ENCODE results near the gene DLX4.

Gene DLX4

DNA sequence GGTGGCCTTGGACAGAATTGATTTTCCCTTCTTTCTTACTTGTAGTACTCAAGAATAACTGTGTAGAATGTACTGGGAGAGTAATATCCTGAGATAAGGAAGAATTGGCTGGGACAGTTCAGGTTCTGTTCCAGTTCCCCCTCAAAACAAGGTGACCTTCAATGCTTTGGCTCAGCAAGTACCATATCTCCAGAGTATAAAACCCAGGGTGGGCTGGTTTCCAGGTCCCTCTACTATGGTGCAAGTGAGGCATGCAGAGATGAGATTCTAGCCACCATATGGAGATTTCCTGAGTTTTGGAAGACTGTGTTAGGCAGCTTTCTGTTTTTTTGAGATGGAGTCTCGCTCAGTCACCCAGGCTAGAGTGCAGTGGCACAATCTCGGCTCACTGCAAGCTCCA lies 44.1 kb downstream of the DLX4 start:
- TF ChIP-seq, protein P1, sequence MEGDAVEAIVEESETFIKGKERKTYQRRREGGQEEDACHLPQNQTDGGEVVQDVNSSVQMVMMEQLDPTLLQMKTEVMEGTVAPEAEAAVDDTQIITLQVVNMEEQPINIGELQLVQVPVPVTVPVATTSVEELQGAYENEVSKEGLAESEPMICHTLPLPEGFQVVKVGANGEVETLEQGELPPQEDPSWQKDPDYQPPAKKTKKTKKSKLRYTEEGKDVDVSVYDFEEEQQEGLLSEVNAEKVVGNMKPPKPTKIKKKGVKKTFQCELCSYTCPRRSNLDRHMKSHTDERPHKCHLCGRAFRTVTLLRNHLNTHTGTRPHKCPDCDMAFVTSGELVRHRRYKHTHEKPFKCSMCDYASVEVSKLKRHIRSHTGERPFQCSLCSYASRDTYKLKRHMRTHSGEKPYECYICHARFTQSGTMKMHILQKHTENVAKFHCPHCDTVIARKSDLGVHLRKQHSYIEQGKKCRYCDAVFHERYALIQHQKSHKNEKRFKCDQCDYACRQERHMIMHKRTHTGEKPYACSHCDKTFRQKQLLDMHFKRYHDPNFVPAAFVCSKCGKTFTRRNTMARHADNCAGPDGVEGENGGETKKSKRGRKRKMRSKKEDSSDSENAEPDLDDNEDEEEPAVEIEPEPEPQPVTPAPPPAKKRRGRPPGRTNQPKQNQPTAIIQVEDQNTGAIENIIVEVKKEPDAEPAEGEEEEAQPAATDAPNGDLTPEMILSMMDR (IDR thresholded peaks at IDR 0.05; ENCODE audit: insufficient read depth, missing control alignments), result no peak
- FAIRE-seq (no peak), DNase-seq (ENCODE audit: insufficient read length, low spot score) (no peak)

DNA sequence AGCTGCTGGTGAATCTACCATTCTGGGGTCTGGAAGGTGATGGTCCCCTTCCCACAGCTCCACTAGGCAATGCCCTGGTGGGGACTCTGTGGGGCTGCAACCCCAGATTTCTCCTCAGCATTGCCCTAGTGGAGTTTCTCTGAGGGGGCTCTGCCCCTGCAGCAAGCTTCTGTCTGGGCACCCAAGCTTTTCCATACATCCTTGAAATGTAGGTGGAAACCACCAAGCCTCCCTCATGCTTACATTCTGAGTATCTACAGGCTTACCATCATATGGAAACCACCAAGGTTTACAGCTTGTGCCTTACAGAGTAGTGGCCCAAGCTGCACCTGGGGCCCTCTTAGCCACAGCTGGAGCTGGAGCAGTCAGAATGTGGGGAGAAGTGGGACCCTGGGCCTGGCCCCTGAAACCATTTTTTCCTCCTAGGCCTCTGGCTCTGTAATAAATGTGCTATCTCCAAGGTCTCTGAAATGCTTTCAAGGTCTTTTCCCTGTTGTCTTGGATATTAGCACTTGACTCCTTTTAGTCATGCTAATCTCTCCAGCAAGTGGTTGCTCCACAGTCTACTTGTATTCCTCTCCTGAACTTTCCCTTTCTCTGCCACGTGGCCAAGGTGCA lies 45.6 kb downstream of the DLX4 start:
- TF ChIP-seq, protein P1 (IDR thresholded peaks at IDR 0.05; ENCODE audit: insufficient read depth, missing control alignments), result no peak
- DNase-seq (ENCODE audit: insufficient read length, low spot score), result no peak
- no peak for FAIRE-seq

DNA sequence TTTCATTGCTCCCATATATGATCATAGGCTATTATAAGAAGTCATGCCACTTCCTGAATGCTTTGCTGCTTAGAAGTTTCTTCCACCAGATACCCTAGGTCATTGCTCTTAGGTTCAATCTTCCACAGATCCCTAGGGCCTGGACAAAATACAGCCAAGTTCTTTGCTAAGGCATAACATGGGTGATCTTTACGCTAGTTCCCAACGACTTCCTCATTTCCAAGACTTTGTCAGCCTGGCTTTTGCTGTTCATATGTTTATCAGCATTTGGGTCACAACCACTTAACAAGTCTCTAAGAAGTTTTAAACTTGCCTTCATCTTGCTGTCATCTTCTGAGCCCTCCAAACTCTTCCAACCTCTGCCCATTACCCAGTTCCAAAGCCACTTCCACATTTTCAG lies 46.2 kb downstream of the DLX4 start:
- TF ChIP-seq, protein P1 (IDR thresholded peaks at IDR 0.05; ENCODE audit: insufficient read depth, missing control alignments), result no peak
- DNase-seq (ENCODE audit: insufficient read length, low spot score) (no peak), FAIRE-seq (no peak)

DNA sequence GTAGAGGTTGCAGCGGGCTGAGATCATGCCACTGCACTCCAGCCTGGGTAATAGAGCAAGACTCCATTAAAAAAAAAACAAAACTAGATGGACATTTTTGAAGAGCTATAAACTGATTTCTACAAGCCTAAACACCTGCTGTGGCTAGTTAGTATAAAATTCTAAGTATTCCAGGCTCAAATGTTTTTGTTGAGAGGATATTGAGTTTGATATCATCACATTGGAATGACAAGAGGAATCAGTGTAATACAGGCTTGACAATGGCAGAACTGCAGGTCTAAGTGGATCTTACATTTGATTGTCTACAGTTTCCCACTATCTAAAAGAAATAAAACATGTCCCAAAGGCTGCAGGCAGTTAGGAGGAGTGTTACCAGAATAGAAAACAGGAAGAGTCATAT lies 49.9 kb downstream of the DLX4 start:
- no peak for DNase-seq (ENCODE audit: insufficient read length, low spot score)
- no peak for FAIRE-seq
- TF ChIP-seq, protein P1 (IDR thresholded peaks at IDR 0.05; ENCODE audit: insufficient read depth, missing control alignments), result no peak

DNA sequence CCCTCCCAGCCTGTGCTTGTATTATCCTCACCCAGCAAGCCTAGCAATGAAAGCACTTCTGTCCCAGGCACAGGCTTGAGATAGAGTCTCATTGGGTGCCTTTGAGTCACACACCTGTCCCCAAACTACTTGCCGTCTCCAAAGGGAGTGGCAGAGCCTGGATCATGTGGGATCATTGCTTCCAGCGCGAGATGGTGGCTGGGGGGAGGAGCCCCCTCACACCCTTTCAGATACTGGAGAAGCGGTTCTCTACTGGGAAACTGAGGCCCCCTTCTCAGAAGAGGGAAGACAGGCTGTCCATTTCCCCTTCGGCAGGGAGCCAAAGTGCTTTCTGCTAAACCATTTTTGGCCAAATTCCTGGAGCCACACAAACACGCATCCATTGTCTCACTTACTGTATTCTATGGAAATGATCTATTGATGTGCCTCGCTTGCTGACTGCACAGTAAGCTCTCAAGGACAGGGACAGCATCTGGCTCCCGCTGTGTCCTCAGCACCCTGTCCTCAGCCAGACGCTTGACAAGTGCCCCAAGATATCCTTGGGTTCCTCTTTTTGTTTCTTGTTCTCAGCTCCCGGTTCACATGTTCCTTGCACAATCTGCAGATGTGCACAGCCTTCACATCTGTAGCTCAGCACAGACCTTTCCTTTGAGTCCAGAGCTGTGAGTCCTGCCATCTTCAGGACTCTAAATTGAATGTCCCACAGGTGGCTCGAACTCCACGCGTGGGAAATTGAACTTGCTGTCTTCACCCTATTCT lies 52.0 kb downstream of the DLX4 start:
- TF ChIP-seq, protein P1 (IDR thresholded peaks at IDR 0.05; ENCODE audit: insufficient read depth, missing control alignments), result no peak
- DNase-seq (ENCODE audit: insufficient read length, low spot score), result no peak

DNA sequence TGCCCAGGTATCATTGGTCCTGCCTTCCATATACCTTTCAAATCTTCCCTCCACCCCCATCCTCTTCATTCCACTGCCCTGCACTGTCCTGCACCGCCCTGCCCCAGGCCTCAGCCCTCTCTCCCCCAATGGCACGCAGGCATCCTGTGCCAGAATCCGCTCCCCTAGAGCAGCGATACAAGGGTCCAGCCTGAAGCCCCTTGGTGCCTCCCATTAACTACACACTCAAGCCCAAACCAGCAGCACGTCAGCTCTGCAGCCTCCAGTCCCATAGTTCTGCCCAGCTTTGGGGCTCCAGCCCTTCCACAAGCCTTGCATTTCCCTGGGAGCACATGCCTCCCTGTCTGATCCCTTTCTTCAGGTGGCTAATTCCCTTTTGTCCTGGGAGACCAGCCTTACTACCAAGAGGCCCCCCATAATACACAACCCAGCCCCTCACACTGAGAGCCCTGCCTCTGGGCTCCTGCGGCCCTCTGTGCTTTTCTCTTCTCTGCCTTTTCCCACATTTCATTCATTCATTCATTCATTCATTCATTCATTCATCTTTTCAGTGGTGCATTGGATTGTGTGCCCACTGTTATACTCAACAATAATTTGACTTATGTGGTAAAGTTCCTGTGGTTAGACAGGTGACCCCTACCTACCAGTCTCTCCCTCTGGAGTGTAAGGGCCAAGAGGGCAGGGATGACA lies 52.8 kb downstream of the DLX4 start:
- FAIRE-seq (no peak), DNase-seq (ENCODE audit: insufficient read length, low spot score) (no peak)
- TF ChIP-seq, protein P1 (IDR thresholded peaks at IDR 0.05; ENCODE audit: insufficient read depth, missing control alignments), result no peak

More for the DNA sequence above, 52.0 kb downstream of the DLX4 start:
- FAIRE-seq, result no peak
